Hepatocyte (in vitro differentiated cells): ENCODE measurements around the gene OLFML3. TPM values are rescaled to one million over a fixed set of nuclear protein-coding genes. Genes with fewer than 3 reads are reported as not detected.

ENCODE experiments used
- DNase-seq: peaks from one replicate; pipeline ENCODE4 v3.0.0-alpha.2; 2016; ENCODE audit warnings: low spot score
- H2AFZ ChIP-seq: fragments of 200-600 bp; sonication (generic); 2 replicates; pipeline ENCODE4 v1.6.0; 2016; ENCODE audit warnings: antibody characterized with exemption, mild to moderate bottlenecking
- H3K27ac ChIP-seq: fragments of 200-600 bp; sonication (generic); 2 replicates; pipeline ENCODE4 v1.5.1; 2016; ENCODE audit warnings: mild to moderate bottlenecking
- H3K27me3 ChIP-seq: fragments of 200-600 bp; sonication (generic); 2 replicates; pipeline ENCODE4 v1.6.1; 2016
- H3K36me3 ChIP-seq: fragments of 200-600 bp; sonication (generic); replicated peaks from 2 replicates; pipeline ENCODE4 v1.5.1; 2016; ENCODE audit warnings: low read depth; ENCODE audit not compliant: insufficient read depth
- H3K4me1 ChIP-seq: fragments of 200-600 bp; sonication (generic); 2 replicates; pipeline ENCODE4 v1.5.1; 2016; ENCODE audit warnings: mild to moderate bottlenecking, moderate library complexity; ENCODE audit not compliant: insufficient read depth
- H3K4me2 ChIP-seq: fragments of 200-600 bp; sonication (generic); 2 replicates; pipeline ENCODE4 v1.6.0; 2016
- H3K4me3 ChIP-seq: fragments of 200-600 bp; sonication (generic); 2 replicates; pipeline ENCODE4 v1.5.1; 2016; ENCODE audit warnings: mild to moderate bottlenecking
- H3K79me2 ChIP-seq: fragments of 200-600 bp; sonication (generic); 2 replicates; pipeline ENCODE4 v1.6.0; 2017; ENCODE audit warnings: mild to moderate bottlenecking
- H3K9me2 ChIP-seq: fragments of 200-600 bp; sonication (generic); replicated peaks from 2 replicates; pipeline ENCODE4 v1.6.0; 2017; ENCODE audit warnings: mild to moderate bottlenecking; ENCODE audit not compliant: insufficient read depth
- H3K9me3 ChIP-seq: fragments of 200-600 bp; sonication (generic); 2 replicates; pipeline ENCODE4 v1.5.1; 2016; ENCODE audit warnings: low read depth, mild to moderate bottlenecking
- H4K20me1 ChIP-seq: fragments of 200-600 bp; sonication (generic); 2 replicates; pipeline ENCODE4 v1.6.0; 2016; ENCODE audit warnings: mild to moderate bottlenecking; ENCODE audit not compliant: insufficient read depth, poor library complexity, severe bottlenecking
- CTCF ChIP-seq: fragments of 200-600 bp; sonication (generic); IDR thresholded peaks from 2 replicates; pipeline ENCODE4 v1.5.1; 2016; ENCODE audit warnings: antibody characterized with exemption, mild to moderate bottlenecking; ENCODE audit not compliant: poor library complexity
- EZH2 ChIP-seq: fragments of 200-600 bp; sonication (generic); IDR thresholded peaks from 2 replicates; pipeline ENCODE4 v1.6.1; 2016; ENCODE audit warnings: antibody characterized with exemption, mild to moderate bottlenecking, borderline replicate concordance
- EZH2phosphoT487 ChIP-seq: fragments of 200-600 bp; sonication (generic); IDR thresholded peaks from one replicate; pipeline ENCODE4 v1.6.1; 2018; ENCODE audit warnings: antibody characterized with exemption, mild to moderate bottlenecking, low read depth, moderate library complexity; ENCODE audit not compliant: unreplicated experiment, severe bottlenecking
- WGBS: methylation state at CpG from one replicate; pipeline ENCODE4 v1.1.6; 2016; ENCODE audit warnings: low lambda C conversion rate; ENCODE audit errors: missing lambda C conversion rate; 5-methylcytosine and 5-hydroxymethylcytosine counted together
- polyA plus RNA-seq: library from polyadenylated mRNA; unstranded; fragments of >200 nt; fragmentation: Nextera tagmentation; extraction: Ambion mirVana; gene quantifications from 2 replicates; pipeline ENCODE4 v1.2.1, GENCODE V29; 2016
- total RNA-seq: library from RNA; depleted of rRNA; stranded (reverse); fragments of >200 nt; gene quantifications from 2 replicates; pipeline ENCODE4 v1.2.3, GENCODE V29; 2014

The OLFML3 gene
- total and polyA plus RNA-seq, 2 experiments from 2014 or later: 441 to 494 TPM

GRCh38 chr1:114025609-114026401 lies 46.5 kb downstream of the OLFML3 start:
- H3K4me3 ChIP-seq: no peak overlapping the region
- TF ChIP-seq EZH2phosphoT487: no peak
- no peak for TF ChIP-seq CTCF
- TF ChIP-seq EZH2: no peak
- H3K4me1 ChIP-seq: peaks cover 19% of the 10 kb centered on the region
- no peaks in the 10 kb centered on the region for H3K79me2 ChIP-seq
- DNase-seq: no peak
- no peak overlapping the region for H3K4me2 ChIP-seq
- no peaks in the 10 kb centered on the region for H3K9me2 ChIP-seq
- H2AFZ ChIP-seq: no peak overlapping the region
- no peak overlapping the region for H3K27ac ChIP-seq
- no peaks in the 10 kb centered on the region for H3K9me3 ChIP-seq
- H4K20me1 ChIP-seq: no peaks in the 10 kb centered on the region
- WGBS: 93% methylated on average over 5 of the region's 5 CpGs
- no peaks in the 10 kb centered on the region for H3K27me3 ChIP-seq
- H3K36me3 ChIP-seq: no peaks in the 10 kb centered on the region

- no peak overlapping the region for H2AFZ ChIP-seq
- H3K27ac ChIP-seq: no peak overlapping the region
- peaks cover 9% of the 10 kb centered on the region for H3K4me1 ChIP-seq
- no peaks in the 10 kb centered on the region for H3K36me3 ChIP-seq
- DNase-seq: no peak
- H3K79me2 ChIP-seq: no peaks in the 10 kb centered on the region
- no peaks in the 10 kb centered on the region for H3K9me3 ChIP-seq
- TF ChIP-seq CTCF (no peak), EZH2 (no peak), EZH2phosphoT487 (no peak)
- 69% methylated on average over 6 of the region's 6 CpGs for WGBS
- no peaks in the 10 kb centered on the region for H4K20me1 ChIP-seq
- no peaks in the 10 kb centered on the region for H3K27me3 ChIP-seq
- no peak overlapping the region for H3K4me3 ChIP-seq
- no peak overlapping the region for H3K4me2 ChIP-seq
- no peaks in the 10 kb centered on the region for H3K9me2 ChIP-seq
Measured at GRCh38 chr1:114026797-114027196, 47.5 kb downstream of the OLFML3 start.

Other genes starting within 250 kb of the OLFML3 start
- 19.6 and 27.6 TPM in 2 replicates for gene PHTF1, start 220.0 kb upstream of the OLFML3 start, total RNA-seq
- 19.4 and 22.9 TPM in 2 replicates for gene PHTF1, start 220.0 kb upstream of the OLFML3 start, polyA plus RNA-seq
- gene RSBN1, start 167.0 kb upstream of the OLFML3 start, total RNA-seq: 20.3 and 21.8 TPM in 2 replicates
- 10.2 and 12.8 TPM in 2 replicates for gene RSBN1, start 167.0 kb upstream of the OLFML3 start, polyA plus RNA-seq
- 0.17 TPM in 1 of 2 replicates, not detected in the other for gene PTPN22, start 107.8 kb upstream of the OLFML3 start, total RNA-seq
- gene PTPN22, start 107.8 kb upstream of the OLFML3 start, polyA plus RNA-seq: 0.47 TPM in 1 of 2 replicates, not detected in the other
- 0.80 and 3.0 TPM in 2 replicates for gene BCL2L15, start 91.9 kb upstream of the OLFML3 start, total RNA-seq
- gene BCL2L15, start 91.9 kb upstream of the OLFML3 start, polyA plus RNA-seq: 0.66 and 0.84 TPM in 2 replicates
- 9.8 and 11.4 TPM in 2 replicates for gene AP4B1, start 74.7 kb upstream of the OLFML3 start, total RNA-seq
- 11.1 and 12.0 TPM in 2 replicates for gene AP4B1, start 74.7 kb upstream of the OLFML3 start, polyA plus RNA-seq
- 6.0 and 6.6 TPM in 2 replicates for gene DCLRE1B, start 74.1 kb upstream of the OLFML3 start, total RNA-seq
- gene DCLRE1B, start 74.1 kb upstream of the OLFML3 start, polyA plus RNA-seq: 3.6 and 4.6 TPM in 2 replicates
- 31.6 and 34.1 TPM in 2 replicates for gene HIPK1, start 50.1 kb upstream of the OLFML3 start, total RNA-seq
- gene HIPK1, start 50.1 kb upstream of the OLFML3 start, polyA plus RNA-seq: 8.7 and 12.1 TPM in 2 replicates
- gene SYT6, start 174.4 kb downstream of the OLFML3 start, total RNA-seq: 1.2 and 2.2 TPM in 2 replicates
- 1.3 and 2.6 TPM in 2 replicates for gene SYT6, start 174.4 kb downstream of the OLFML3 start, polyA plus RNA-seq